Measurements from ENCODE around the gene TRIP4.

DNA sequence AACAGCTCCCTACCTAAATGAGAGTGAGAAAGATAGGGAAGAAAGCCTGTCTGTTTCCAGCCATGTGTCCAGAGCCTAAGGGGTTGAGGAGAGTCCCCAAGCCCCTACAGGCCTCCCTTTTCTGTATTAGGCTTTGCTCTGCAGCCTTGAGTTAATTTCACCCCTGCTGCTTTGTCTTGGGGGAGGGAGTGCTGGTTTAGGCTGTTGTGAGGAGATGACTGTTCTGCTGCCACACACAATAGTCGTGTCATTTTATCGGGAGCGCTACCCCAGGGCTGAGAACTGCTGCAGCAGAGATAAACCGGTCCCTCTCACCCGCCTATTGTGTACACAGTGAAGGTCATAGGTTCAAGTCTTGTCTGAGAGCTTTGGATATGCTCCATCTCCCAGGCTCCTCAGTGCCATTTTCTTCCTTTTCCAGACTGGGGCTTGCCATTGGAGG lies 74.1 kb downstream of the TRIP4 start:
- TF ChIP-seq POLR2A (IDR thresholded peaks at IDR 0.05): no peak
- TF ChIP-seq, protein P1, sequence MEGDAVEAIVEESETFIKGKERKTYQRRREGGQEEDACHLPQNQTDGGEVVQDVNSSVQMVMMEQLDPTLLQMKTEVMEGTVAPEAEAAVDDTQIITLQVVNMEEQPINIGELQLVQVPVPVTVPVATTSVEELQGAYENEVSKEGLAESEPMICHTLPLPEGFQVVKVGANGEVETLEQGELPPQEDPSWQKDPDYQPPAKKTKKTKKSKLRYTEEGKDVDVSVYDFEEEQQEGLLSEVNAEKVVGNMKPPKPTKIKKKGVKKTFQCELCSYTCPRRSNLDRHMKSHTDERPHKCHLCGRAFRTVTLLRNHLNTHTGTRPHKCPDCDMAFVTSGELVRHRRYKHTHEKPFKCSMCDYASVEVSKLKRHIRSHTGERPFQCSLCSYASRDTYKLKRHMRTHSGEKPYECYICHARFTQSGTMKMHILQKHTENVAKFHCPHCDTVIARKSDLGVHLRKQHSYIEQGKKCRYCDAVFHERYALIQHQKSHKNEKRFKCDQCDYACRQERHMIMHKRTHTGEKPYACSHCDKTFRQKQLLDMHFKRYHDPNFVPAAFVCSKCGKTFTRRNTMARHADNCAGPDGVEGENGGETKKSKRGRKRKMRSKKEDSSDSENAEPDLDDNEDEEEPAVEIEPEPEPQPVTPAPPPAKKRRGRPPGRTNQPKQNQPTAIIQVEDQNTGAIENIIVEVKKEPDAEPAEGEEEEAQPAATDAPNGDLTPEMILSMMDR (IDR thresholded peaks at IDR 0.05): no peak

All from body of pancreas (tissue), 4 donors.